Caco-2 (cell line): Measurements from ENCODE around the gene SOX6. TPM values are rescaled to one million over a fixed set of nuclear protein-coding genes. Genes with fewer than 3 reads are reported as not detected.

Experiments used
- BruUV-seq: library from RNA; stranded (reverse); fragments of 400-500 nt; replicated peaks from 2 replicates; lab custom pipeline; 2021; lab: Mats Ljungman, UMichigan
- CTCF ChIA-PET: fragments of 300-600 bp; sonication (Branson Sonifier 250); formaldehyde crosslinking; loops from one replicate; lab custom pipeline; 2022; ENCODE audit warnings: antibody characterized with exemption; lab: Charles Lee
- POLR2A ChIA-PET: fragments of 300-600 bp; sonication (Branson Sonifier 250); formaldehyde crosslinking; loops from one replicate; lab custom pipeline; 2022; ENCODE audit warnings: antibody characterized with exemption; lab: Charles Lee
- DNase-seq, 2 experiments: peaks; one replicate each; pipeline versions ENCODE4 v3.0.0 to v3.0.0-alpha.2; 2020 to 2022
- H3K27me3 ChIP-seq: replicated peaks from 2 replicates; pipeline ENCODE4 v1.6.0; 2011; ENCODE audit warnings: low read length; ENCODE audit not compliant: control insufficient read depth, insufficient read depth
- H3K36me3 ChIP-seq: 2 replicates; pipeline ENCODE4 v1.5.1; 2011; ENCODE audit warnings: low read length; ENCODE audit not compliant: control insufficient read depth, insufficient read depth
- H3K4me1 ChIP-seq: fragments of 250-450 bp; sonication (Bioruptor Pico); 2 replicates; pipeline ENCODE4 v1.5.1; 2020; ENCODE audit warnings: mild to moderate bottlenecking
- H3K4me3 ChIP-seq: 2 replicates; pipeline ENCODE4 v1.5.1; 2011; ENCODE audit warnings: low read depth, mild to moderate bottlenecking, control low read depth, low read length
- H3K9me3 ChIP-seq: fragments of 250-450 bp; sonication (Bioruptor Pico); 2 replicates; pipeline ENCODE4 v1.5.1; 2020; ENCODE audit warnings: mild to moderate bottlenecking, moderate library complexity
- H3K27ac Mint-ChIP-seq: one replicate; pipeline ENCODE4 v1.8.0; 2022; ENCODE audit warnings: mixed read lengths; ENCODE audit not compliant: unreplicated experiment
- H3K27me3 Mint-ChIP-seq: one replicate; pipeline ENCODE4 v1.8.0; 2022; ENCODE audit warnings: mixed read lengths; ENCODE audit not compliant: insufficient read depth, unreplicated experiment
- H3K36me3 Mint-ChIP-seq: one replicate; pipeline ENCODE4 v1.8.0; 2022; ENCODE audit warnings: mild to moderate bottlenecking, mixed read lengths; ENCODE audit not compliant: insufficient read depth, unreplicated experiment
- H3K4me1 Mint-ChIP-seq: one replicate; pipeline ENCODE4 v1.8.0; 2022; ENCODE audit warnings: low read depth, mixed read lengths; ENCODE audit not compliant: unreplicated experiment
- H3K4me3 Mint-ChIP-seq: one replicate; pipeline ENCODE4 v1.8.0; 2022; ENCODE audit warnings: mild to moderate bottlenecking, moderate library complexity, mixed read lengths; ENCODE audit not compliant: unreplicated experiment
- H3K9me3 Mint-ChIP-seq: one replicate; pipeline ENCODE4 v1.8.0; 2022; ENCODE audit warnings: mixed read lengths; ENCODE audit not compliant: unreplicated experiment
- CTCF ChIP-seq, 2 experiments: fragments of 200-600 bp in 1 of 2; IDR thresholded peaks; 1 replicate in 1 of 2; 2 replicates in 1 of 2; pipeline versions ENCODE4 v1.5.1 to v1.8.0; 2011 to 2022; ENCODE audit warnings: antibody characterized with exemption in 1 of 2, control low read depth in 1 of 2, inconsistent platforms in 1 of 2, low read depth in 1 of 2, low read length in 1 of 2, mild to moderate bottlenecking in 1 of 2, moderate library complexity in 1 of 2; ENCODE audit not compliant: insufficient read depth in 1 of 2, severe bottlenecking in 1 of 2, unreplicated experiment in 1 of 2
- intact Hi-C: fragments of 100-400 bp; cut with micrococcal nuclease; formaldehyde crosslinking; loops from one replicate; pipeline ENCODE4 v1.10.0; 2022; ENCODE audit not compliant: unreplicated experiment
- total RNA-seq: library from RNA; stranded (reverse); gene quantifications from 2 replicates; pipeline ENCODE4 v1.2.3, GENCODE V29; 2022

SOX6 gene
- total RNA-seq, 1 experiment from 2014 or later: 10.8 TPM

GRCh38 chr11:16347928-16348685 lies 8.2 kb downstream of the SOX6 start:
- H3K4me3 Mint-ChIP-seq: no peak overlapping the region

GRCh38 chr11:16346975-16347374 lies 9.4 kb downstream of the SOX6 start:
- ChIA-PET POLR2A (no interaction called here), CTCF (no interaction called here)
- intact Hi-C loops: no loop called here
- H3K36me3 ChIP-seq: no peaks in the 10 kb centered on the region
- no TSS peak for BruUV-seq
- H3K4me3 Mint-ChIP-seq: no peak overlapping the region
- TF ChIP-seq CTCF (IDR thresholded peaks at IDR 0.05; ENCODE audit: insufficient read depth in 1 of 2, low read depth in 1 of 2, low read length in 1 of 2, severe bottlenecking in 1 of 2, unreplicated experiment in 1 of 2): no peak
- no peak for DNase-seq
- no peaks in the 10 kb centered on the region for H3K27me3 Mint-ChIP-seq
- H3K9me3 Mint-ChIP-seq: no peaks in the 10 kb centered on the region
- H3K36me3 Mint-ChIP-seq: no peaks in the 10 kb centered on the region
- no peak overlapping the region for H3K27ac Mint-ChIP-seq
- H3K9me3 ChIP-seq: no peaks in the 10 kb centered on the region
- H3K4me1 Mint-ChIP-seq: peaks cover 6% of the 10 kb centered on the region
- H3K27me3 ChIP-seq: no peaks in the 10 kb centered on the region
- H3K4me3 ChIP-seq: no peak overlapping the region
- H3K4me1 ChIP-seq: peaks cover 9% of the 10 kb centered on the region; the same call in 1 of the 2 replicates

More at GRCh38 chr11:16347928-16348685, 8.2 kb downstream of the SOX6 start:
- ChIA-PET CTCF (no interaction called here), POLR2A (no interaction called here)
- Mint-ChIP-seq H3K27me3 (no peaks in the 10 kb centered on the region), H3K27ac (no peak overlapping the region), H3K9me3 (no peaks in the 10 kb centered on the region), H3K4me1 (peaks cover 9% of the 10 kb centered on the region), H3K36me3 (no peaks in the 10 kb centered on the region)
- intact Hi-C loops: no loop called here
- peaks cover 9% of the 10 kb centered on the region for H3K4me1 ChIP-seq
- no peaks in the 10 kb centered on the region for H3K9me3 ChIP-seq
- BruUV-seq: no TSS peak
- TF ChIP-seq CTCF (IDR thresholded peaks at IDR 0.05; ENCODE audit: insufficient read depth in 1 of 2, low read depth in 1 of 2, low read length in 1 of 2, severe bottlenecking in 1 of 2, unreplicated experiment in 1 of 2): no peak
- no peak for DNase-seq
- H3K36me3 ChIP-seq: no peaks in the 10 kb centered on the region
- H3K27me3 ChIP-seq: no peaks in the 10 kb centered on the region
- H3K4me3 ChIP-seq: no peak overlapping the region

- ChIA-PET POLR2A (no interaction called here), CTCF (no interaction called here)
- Histone ChIP-seq H3K27me3 (no peaks in the 10 kb centered on the region), H3K4me3 (no peak overlapping the region), H3K9me3 (no peaks in the 10 kb centered on the region), H3K36me3 (no peaks in the 10 kb centered on the region), H3K4me1 (peaks cover 31% of the 10 kb centered on the region)
- Mint-ChIP-seq H3K4me1 (peaks cover 17% of the 10 kb centered on the region), H3K4me3 (no peak overlapping the region), H3K27me3 (no peaks in the 10 kb centered on the region), H3K9me3 (no peaks in the 10 kb centered on the region), H3K36me3 (no peaks in the 10 kb centered on the region), H3K27ac (no peak overlapping the region)
- TF ChIP-seq CTCF (IDR thresholded peaks at IDR 0.05; ENCODE audit: insufficient read depth in 1 of 2, low read depth in 1 of 2, low read length in 1 of 2, severe bottlenecking in 1 of 2, unreplicated experiment in 1 of 2): no peak
- DNase-seq: no peak
- BruUV-seq: no TSS peak
- intact Hi-C loops: no loop called here
Measured at GRCh38 chr11:16341853-16342252, 14.5 kb downstream of the SOX6 start.
